Activated CD8-positive, alpha-beta memory T cell treated with anti-CD3 and anti-CD28 coated beads for 4 hours (primary cell): ENCODE data around the gene HGF.

Source experiments
- DNase-seq, 2 donors: peaks; one replicate each; pipeline ENCODE4 v3.0.0-alpha.2; 2020; ENCODE audit warnings: low read depth in 2 of 2

The HGF gene

GRCh38 chr7:81719865-81720264, 50.0 kb downstream of the HGF start:
- DNase-seq, result no peak

DNA sequence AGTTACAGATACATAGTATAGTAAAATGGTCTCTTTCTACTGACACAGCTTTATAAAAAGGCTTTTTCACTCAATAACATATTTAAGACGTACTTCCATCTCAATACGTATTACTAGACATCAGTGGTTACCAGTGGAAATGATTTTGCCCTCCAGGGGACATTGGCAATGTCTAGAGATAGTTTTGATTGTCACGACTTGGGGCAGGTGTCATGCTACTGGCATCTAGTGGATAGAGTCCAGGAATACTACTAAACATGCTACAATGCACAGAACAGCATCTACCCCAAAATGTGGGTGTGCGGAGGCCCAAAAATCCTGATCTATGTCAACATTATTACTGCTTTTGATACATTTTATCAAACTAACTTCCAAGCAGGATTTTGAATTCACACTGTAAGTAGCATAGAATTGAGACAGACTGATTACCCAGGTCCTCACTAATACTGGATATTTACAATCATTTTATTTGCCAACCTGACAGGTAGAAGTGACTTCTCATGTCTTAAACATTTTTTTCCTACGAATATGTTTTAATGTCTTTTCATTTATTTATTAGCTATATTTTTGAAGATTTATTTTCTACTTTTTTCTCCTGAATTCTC, 53.8 kb downstream of the HGF start:
- no peak for DNase-seq

DNA sequence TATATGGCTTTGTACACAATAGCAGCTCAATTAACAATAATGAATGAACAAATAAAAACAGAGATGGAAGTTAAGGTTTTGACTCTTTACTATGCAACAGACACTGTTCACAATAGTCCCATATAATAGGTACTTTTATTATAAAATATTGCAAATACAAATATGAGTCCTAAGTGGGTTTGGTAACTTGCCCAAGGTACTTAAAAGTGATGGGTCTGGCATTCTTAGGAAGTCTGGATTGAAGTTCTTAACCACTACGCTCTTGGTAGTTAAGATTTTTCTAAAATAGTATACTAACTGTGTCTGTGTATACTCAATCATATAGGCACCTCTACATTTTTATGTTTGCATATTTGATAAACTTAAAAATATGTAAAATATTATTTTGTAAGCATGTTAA, 55.5 kb downstream of the HGF start:
- no peak for DNase-seq

- DNase-seq, result no peak
Measured at GRCh38 chr7:81710751-81711150, 59.1 kb downstream of the HGF start.

GRCh38 chr7:81709836-81710235, 60.0 kb downstream of the HGF start:
- DNase-seq, result no peak

- no peak for DNase-seq
Measured at GRCh38 chr7:81707966-81708365, 61.9 kb downstream of the HGF start.

- DNase-seq, result no peak
Measured at GRCh38 chr7:81707196-81707595, 62.7 kb downstream of the HGF start.

DNA sequence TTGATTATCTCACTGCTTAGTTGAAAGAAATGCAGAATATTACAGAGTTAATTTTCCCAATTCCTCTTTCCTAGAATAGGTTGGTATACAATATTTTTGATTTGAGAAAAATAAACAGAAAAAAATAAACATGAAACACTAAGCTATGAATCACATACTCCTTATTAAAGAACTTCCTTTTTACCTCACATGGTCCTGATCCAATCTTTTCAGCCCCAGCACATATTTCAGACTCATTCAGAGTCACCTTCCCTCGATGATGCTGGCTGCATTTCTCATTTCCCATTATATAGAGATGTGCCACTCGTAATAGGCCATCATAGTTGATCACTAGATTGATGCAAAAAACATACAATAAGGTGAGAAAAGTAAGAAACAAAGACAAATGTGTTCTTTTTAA, 64.6 kb downstream of the HGF start:
- no peak for DNase-seq

DNA sequence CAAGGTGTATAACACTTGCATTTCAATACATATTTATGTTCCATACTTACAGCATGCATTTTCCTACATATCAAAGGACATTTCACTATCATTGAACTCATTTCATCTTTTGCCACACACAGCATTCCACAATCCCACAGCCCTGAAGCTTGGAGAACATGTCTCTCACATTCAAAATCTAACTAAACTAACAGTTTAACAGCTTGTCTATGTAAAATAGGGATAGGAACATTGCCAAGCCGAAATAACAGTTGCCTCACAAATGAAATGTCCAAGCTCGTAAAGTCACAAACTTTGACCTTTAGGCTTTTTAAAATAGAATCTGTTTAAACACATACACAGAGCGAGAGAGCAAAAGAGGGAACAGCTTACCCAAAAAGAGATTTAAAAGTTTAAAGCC, 65.3 kb downstream of the HGF start:
- no peak for DNase-seq

DNA sequence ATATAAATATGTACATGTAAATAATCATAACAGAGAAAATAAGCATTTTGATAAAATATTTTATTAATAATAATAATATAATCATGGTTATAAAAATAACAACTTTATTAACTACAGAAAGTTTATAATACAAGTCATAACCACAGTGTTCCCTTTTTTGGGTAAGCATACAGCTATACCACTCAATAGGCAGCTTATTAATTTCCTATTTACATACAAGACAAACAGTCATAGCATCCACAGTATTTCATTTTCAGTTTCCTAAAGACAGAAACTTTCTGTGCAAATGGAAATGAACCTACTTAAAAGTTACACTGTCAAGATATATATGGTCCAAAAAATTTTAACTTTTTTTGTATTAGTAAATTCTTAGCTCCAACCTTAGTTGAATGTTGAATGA, 70.9 kb downstream of the HGF start:
- DNase-seq, result no peak

- DNase-seq, result no peak
Measured at GRCh38 chr7:81694711-81695110, 75.1 kb downstream of the HGF start.

DNA sequence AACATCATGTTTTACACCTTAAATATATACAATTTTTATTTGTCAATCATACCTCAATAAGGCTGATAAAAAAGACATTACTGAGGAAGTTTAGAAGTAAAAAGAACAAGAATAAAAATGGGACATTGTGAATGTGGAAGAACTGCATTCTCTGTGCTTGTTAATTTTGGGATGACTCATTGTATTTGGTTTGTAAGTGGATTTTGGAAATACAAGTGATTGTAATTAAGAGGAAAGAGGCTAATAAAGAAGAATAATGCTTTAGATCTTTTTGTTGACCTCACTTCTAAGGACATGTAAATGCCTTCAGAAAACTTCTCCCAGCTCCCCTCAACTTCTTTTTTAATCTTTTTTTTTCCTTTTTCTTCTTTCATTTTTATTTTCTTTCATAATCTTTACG, 76.0 kb downstream of the HGF start:
- no peak for DNase-seq

- no peak for DNase-seq
Measured at GRCh38 chr7:81693080-81693479, 76.8 kb downstream of the HGF start.

DNA sequence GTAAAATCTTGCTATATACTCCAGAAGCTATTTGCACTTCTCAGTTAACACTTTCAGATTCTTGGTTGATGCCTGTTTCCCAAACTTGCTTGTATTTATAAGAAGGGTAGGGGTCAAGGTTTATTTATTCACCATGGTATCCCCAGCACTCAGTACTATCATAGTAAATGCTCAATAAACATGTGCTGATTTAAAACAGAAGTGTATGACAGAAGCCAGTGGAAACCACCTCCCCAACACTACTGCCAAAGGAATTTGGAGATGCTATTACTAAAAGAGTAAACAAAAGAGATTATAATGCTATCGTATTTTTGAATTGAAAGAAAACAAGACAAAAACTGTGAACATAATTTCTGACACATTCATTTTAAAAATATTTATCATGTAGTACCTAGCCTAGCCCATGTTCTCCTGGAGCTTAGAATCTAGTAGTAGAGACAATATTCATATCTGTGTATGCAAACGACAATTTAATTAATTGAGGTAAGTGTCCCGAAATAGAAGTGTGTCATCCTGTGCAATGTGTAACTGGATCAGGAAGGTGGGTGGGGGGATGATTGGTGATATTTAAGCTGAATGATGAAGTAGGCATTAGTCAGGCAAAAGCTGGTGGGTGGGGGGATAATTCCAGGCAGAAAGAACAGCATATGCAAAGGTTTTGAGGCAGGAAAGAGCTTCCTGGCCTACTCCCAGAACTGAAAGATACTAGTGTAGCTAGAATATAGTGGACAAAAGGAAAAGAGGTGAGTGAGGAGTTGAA, 77.5 kb downstream of the HGF start:
- DNase-seq, result no peak

GRCh38 chr7:81691199-81691821, 78.5 kb downstream of the HGF start:
- DNase-seq, result no peak

DNA sequence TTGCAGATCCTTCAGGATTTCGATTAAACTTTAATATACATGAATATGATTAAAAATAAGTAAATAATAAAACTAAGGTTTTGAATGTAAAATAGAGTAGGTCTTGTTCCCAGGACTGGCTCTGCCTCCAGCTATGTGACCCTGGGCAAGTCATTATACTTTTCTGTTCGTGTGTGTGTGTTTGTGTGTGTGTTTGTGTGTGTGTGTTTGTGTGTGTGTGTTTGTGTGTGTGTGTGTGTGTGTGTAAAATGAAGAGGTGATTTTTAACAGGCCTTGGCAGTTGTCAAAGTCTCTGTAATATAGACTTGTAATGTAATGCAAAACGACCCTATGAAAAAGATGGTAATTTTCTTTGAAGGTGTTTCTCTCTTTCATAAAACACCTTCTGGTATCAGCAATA, 79.2 kb downstream of the HGF start:
- DNase-seq, result no peak

GRCh38 chr7:81690251-81690650, 79.6 kb downstream of the HGF start:
- no peak for DNase-seq

- no peak for DNase-seq
Measured at GRCh38 chr7:81688622-81689411, 81.0 kb downstream of the HGF start.

- no peak for DNase-seq
Measured at GRCh38 chr7:81687062-81687461, 82.8 kb downstream of the HGF start.

DNA sequence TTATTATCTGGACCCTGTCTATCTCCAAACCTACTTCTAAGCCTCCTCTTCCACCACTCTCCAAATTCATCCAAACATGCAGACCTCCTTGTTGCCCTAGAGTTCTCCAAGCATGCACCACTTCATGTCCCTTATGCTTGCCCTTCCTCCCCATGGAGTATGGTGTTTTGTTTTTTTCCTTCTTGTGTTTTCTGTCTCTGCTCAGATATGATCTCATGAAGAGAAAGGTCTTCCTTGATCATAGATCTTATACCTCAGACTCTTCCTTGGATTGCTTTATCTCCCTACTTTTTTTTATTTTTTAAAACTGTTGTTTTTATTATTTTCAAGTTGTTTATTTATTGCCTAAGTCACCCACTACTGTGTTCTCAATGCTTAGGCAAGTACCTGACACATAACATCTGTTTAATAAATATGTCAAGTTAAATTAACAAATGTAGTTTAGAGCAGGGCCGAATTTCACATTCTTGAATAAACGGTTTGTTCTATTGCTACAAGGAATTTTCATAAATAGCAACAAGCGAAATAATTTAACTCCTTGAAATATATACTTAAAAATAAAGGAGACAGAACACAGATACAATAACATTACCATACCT, 84.5 kb downstream of the HGF start:
- no peak for DNase-seq

DNA sequence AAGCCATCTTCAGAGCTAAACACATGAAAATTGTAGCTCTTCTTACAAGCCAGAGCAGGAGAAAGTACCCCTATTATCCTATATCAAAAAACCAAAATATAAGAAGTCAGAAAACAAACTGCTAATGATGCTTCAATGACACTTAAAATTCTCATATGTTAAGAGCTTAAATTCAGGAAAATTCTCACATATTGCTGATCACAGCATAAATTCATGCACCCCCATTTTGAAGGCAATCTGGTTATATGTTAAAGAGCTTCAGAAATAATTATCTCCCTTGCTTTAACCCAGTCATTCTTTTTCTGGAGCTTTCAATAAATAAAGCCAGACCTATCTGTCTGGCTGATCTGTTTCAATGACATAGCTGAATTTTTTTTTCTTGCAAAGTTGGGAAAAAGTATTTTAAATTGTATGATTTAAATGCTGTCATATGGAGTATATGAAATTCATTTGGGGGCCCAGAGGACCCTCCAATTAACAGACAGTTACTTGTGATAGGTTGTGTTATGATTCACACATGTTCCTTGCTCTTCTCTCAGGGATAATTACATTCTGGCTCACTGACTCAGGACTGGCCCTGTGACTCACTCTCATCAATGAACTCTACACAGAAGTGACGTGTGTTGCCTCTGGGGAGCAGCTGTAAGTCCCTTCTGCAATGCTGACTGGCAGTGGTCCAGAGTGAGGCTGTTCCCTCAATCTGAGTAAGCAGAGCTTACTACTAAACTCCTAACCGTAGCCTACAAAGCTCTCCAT, 85.2 kb downstream of the HGF start:
- DNase-seq, result no peak
